ENCODE measurements around the gene WDR59.
"Not testable (repeated sequence)": the region's sequence is repeated elsewhere in the genome, so short reads cannot be mapped to it uniquely, and the experiment has no call there.

Gene WDR59

DNA sequence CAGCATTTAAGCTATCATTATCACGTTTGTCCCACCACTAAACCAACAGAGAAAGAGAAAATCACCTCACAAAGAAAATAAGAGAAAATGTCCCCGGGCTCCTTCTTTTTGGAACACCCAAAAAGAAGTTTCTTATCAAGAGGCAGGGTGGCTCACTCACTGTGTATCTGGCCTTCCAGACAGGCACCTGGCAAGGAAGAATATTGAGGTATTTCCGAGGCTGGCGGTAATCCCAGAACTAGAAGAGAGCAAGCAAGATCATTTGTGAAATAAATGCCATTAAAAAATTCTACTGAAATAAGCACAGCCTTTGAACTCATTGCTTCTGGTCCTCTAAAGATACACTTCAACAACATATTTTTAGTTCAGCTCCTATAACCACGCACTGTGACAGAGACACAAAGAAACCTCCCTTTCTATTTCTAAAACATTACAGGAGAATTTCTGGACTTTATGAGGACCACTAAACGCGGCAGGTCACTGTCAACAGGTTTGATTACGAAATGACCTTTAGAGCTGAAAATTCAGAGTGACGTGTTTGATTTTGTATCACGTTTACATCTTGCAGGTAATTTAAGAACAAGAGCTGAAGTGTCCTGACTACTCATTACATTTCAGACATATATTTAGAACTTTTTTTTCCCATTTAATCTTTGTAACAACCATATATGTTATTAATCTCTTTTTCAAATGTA, 61.0 kb downstream of the WDR59 start:
- DNase-seq: no peak

GRCh38 chr16:74922150-74923138, 62.5 kb downstream of the WDR59 start:
- in situ Hi-C loops (cut with HindIII; ENCODE audit: low pct_ligation_motif_present, low pct_unique_long_range_greater_than_20kb, low sequenced_read_pairs): no loop called here

More for the DNA sequence above, 61.0 kb downstream of the WDR59 start:
- in situ Hi-C loops (cut with HindIII; ENCODE audit: low pct_ligation_motif_present, low pct_unique_long_range_greater_than_20kb, low sequenced_read_pairs): no loop called here

GRCh38 chr16:74921051-74921450, 63.9 kb downstream of the WDR59 start:
- DNase-seq: no peak
- in situ Hi-C loops (cut with HindIII; ENCODE audit: low pct_ligation_motif_present, low pct_unique_long_range_greater_than_20kb, low sequenced_read_pairs): no loop called here

More at GRCh38 chr16:74922150-74923138, 62.5 kb downstream of the WDR59 start:
- DNase-seq: no peak

GRCh38 chr16:74909665-74910064, 75.3 kb downstream of the WDR59 start:
- DNase-seq: no peak
- in situ Hi-C loops (cut with HindIII; ENCODE audit: low pct_ligation_motif_present, low pct_unique_long_range_greater_than_20kb, low sequenced_read_pairs): no loop called here

- DNase-seq; in situ Hi-C loops (cut with HindIII; ENCODE audit: low pct_ligation_motif_present, low pct_unique_long_range_greater_than_20kb, low sequenced_read_pairs): not testable (repeated sequence)
Observed at GRCh38 chr16:74908759-74909158, 76.2 kb downstream of the WDR59 start.

DNA sequence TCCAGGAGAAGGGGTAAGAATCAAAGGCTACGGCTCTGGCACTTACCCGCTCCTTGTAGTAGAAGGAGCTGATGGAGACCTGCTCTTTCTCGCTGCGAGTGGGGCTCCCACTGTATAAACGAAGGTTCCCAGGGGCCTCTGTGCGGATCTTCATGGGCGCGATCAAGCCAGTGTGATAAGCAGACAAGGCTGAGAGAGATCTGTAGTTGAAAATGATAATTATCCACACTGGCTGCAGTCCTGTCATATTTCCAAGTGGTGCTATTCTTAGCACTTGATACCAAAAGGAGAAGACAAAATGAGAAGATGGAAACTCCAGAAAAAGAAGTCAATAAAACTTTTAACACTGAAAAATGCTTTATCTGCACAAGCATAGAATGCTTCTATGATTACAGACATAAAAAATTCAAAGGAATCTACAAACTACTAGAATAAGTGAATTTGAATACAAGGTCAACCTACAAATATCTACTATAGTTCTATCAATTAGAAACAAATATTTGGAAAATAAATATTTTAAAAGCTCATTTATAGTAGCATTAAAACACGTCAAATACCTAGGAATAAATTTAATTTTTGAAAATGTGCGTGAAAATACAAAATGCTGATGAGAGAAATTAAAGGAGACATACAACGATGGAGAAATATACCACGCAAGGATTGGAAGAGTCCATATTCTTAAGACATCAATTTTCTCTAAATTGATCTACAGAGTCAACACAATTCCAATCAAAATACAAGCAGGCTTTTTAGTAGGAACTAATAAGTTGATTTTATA, 80.8 kb downstream of the WDR59 start:
- DNase-seq: no peak
- in situ Hi-C loops (cut with HindIII; ENCODE audit: low pct_ligation_motif_present, low pct_unique_long_range_greater_than_20kb, low sequenced_read_pairs): no loop called here

DNA sequence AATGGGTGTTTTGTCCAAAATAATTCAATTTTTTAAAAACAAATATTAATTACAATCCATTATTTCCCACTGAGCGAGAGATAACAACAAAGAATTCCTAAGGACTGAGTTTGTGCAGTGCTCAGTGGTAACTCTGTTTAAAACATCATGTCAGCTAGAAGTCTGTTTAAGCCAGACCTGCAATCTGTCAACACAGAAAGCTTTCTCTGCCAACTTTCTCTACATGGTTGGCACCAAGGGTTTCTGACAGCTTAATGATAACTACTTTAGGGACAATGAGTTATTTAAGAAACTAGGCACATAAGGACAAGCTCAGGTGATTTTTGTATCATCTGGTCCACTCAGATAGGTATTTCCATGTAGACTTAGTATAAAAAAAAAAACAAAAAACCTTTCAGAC, 81.8 kb downstream of the WDR59 start:
- DNase-seq: no peak
- in situ Hi-C loops (cut with HindIII; ENCODE audit: low pct_ligation_motif_present, low pct_unique_long_range_greater_than_20kb, low sequenced_read_pairs): no loop called here

DNA sequence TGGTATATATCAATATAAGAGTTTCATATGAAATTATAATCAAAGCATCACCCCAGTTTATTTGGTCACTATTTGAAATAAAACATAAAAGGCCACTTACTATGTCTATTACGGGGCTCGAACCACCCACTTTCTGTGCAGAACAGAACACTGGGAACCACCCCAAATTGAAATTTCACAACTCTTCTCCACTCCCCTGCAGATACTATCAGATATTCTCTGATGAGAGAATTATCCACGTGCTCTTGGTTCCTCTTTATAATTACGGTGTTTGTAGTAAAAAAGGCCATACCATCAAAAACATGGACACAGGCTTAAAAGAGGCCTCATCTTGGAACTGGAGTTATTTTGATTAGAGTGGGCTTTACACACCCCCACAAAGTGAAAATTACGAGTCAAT, 82.8 kb downstream of the WDR59 start:
- DNase-seq: no peak
- in situ Hi-C loops (cut with HindIII; ENCODE audit: low pct_ligation_motif_present, low pct_unique_long_range_greater_than_20kb, low sequenced_read_pairs): no loop called here

DNA sequence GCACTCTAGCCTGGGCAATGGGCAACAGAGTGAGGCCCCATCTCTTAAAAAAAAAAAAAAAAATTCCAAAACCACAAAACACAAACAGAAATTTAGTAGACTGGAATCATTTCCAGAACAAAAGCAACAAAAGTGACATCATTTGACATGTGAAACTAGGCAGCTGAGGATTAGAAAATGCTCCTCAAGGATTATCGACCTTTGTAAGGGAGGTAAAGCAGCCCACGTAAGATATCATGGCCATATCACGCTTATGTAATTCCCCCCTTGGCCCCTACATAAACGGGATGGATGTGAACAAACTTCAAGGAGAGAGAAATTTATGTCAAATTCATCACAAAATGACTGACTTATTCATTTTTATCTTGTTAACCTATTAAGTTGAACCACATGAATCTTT, 83.3 kb downstream of the WDR59 start:
- DNase-seq: no peak
- in situ Hi-C loops (cut with HindIII; ENCODE audit: low pct_ligation_motif_present, low pct_unique_long_range_greater_than_20kb, low sequenced_read_pairs): no loop called here

DNA sequence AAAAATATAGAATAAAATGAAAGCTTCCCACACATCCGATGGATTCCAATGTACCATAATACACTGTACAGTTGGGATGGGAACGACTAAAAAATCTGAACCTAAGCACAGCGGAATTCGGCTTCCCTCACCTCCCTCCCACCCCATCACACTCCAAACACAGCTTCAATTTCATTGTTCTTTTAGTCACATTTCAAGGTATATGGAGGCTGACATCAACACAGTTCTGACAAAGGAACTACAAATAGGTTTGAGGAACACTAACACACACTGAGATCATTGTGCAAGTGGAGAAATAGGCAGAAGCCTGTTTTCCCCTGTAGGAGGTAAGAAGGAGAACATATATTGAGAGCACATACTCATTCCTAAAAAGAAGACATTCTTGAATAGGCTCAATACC, 85.1 kb downstream of the WDR59 start:
- no peak for DNase-seq
- in situ Hi-C loops (cut with HindIII; ENCODE audit: low pct_ligation_motif_present, low pct_unique_long_range_greater_than_20kb, low sequenced_read_pairs): no loop called here

DNA sequence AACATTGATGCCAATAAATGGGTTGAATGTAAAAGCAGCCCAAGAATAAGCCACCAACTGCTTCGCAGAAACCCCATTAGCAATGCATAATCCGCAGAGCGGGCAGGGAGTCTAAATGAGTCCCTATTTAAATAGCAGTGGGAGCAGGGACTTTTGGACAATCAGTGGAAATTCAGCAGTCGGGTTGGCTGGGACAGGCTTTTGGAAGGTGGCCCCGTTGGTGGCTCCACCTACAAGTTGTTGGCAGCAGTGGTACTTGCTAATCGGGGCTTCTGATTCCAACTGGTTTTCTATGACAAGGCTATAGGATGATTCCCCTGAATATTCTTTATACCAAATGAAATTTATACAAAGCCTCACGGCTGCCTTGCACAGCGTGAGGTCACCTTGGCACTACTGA, 86.3 kb downstream of the WDR59 start:
- DNase-seq: no peak
- in situ Hi-C loops (cut with HindIII; ENCODE audit: low pct_ligation_motif_present, low pct_unique_long_range_greater_than_20kb, low sequenced_read_pairs): no loop called here

GRCh38 chr16:74896389-74897370, 88.2 kb downstream of the WDR59 start:
- peak; percentile 80 for DNase-seq
- in situ Hi-C loops (cut with HindIII; ENCODE audit: low pct_ligation_motif_present, low pct_unique_long_range_greater_than_20kb, low sequenced_read_pairs): no loop called here

DNA sequence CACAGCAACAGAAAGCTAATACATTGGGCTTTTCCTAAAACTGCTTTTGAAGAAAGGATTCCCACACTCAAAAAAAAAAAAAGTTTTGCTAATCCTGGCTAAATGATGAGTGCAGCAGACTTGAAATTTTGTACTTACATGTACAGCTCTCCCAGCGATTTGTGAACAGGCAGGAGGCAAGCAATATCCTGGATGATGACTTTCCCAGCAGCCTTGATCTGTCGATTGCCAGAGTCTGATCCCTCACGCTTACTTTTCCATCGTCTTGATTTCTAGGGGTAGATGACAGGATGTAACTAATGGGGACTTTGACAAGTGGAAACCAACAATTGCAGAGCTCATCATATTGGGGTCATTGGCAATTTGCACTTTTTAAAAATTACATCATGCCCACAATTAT, 91.4 kb downstream of the WDR59 start:
- DNase-seq: no peak
- in situ Hi-C loops (cut with HindIII; ENCODE audit: low pct_ligation_motif_present, low pct_unique_long_range_greater_than_20kb, low sequenced_read_pairs): no loop called here

DNA sequence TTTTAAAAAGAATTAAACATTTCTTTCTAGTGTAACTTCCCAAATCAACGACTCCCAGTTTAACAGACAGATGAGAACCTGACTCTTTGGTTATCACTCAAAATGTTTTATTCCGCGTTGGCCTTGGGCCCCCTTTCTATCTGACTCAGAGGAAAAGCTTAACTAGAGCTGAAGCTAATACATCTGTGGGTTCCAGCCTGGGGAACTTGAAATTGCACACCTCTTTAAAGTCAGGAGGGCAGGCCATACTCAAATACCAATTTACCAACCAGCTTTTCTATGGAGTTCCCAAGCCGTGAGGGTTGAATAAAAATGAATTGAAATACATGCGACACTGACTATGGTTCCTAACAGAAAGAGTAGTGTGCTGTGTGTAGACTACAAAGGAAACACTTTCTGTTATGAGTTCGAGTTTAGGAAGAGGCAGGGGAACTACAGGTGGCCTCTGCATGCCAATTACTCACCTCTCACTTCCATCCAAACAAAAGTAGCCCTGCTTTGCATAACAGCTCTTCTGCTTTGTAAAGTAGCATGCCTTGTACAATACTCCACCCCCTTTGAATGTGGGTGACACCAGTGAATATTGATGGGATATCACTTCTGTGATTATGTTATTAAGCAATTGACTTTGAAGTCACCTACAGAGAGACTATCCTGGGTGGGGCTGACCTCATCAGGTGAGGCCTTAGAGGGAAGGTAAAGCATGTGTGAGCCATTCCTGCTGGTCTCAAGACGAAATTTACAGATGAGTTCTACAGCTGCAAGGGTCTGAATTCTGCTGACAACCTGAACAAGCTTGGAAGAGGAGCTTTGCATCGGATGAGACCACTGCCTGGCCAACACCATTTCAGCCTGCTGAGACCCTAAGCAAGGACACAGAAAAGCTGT, 92.1 kb downstream of the WDR59 start:
- in situ Hi-C loops (cut with HindIII; ENCODE audit: low pct_ligation_motif_present, low pct_unique_long_range_greater_than_20kb, low sequenced_read_pairs): no loop called here

DNA sequence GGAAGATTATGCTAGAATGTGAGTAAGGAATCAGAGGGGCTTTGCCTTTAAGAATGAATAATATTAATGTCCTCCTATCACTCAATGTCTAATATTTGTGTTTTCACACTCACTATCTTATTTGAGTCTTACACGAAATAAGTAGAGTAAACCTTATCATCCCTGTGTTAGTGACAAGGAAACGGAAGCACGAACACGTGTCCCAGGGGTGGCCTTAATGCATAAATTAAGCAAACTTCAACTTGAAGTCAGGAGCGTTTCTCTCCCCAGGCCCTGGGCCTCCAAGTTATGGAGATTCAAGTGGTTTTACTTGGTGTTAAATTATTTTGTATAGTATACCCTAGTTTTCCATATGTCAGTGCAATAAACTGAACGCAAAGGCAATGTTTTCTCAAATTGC, 96.0 kb downstream of the WDR59 start:
- in situ Hi-C loops (cut with HindIII; ENCODE audit: low pct_ligation_motif_present, low pct_unique_long_range_greater_than_20kb, low sequenced_read_pairs): no loop called here

More for the DNA sequence above, 92.1 kb downstream of the WDR59 start:
- DNase-seq: no peak

DNA sequence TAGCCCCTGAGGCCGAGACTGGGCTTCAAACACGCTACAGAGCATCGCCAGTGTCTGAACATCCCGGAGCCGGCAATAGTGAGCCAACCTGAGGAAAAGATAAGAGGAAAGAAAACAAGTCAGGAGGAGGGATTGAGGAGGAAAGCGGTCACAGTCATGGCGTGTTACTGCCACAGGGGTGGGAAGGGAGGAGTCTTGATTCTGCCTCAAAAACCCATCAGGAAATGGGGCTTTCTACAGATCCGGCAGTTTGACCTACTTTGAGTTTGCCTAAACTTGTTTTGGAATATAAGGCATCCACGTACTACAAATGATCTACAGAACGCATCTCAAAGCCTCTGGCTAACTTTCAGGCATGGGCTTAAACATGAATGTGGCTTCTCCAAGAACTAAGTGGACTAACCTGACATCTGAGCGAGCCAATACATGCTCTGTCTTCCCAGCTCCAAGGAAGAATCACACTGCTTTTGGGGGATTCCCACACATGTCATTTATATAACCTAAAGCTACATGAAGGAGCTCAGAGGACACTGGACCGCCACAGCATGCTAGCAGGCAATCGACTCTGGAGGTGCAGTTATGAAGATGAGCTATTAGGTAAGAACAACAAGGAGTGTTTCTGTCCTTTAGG, 96.6 kb downstream of the WDR59 start:
- DNase-seq: no peak
- in situ Hi-C loops (cut with HindIII; ENCODE audit: low pct_ligation_motif_present, low pct_unique_long_range_greater_than_20kb, low sequenced_read_pairs): no loop called here

More for the DNA sequence above, 96.0 kb downstream of the WDR59 start:
- no peak for DNase-seq

All from ACHN (cell line).